HepG2 (cell line): ENCODE measurements around the gene UBE2O. TPM values are rescaled to one million over a fixed set of nuclear protein-coding genes. Genes with fewer than 3 reads are reported as not detected.

Experiments used
- ATAC-seq: fragments of 200-7000 bp; cut with Tn5 transposase; 3 replicates; pipeline ENCODE4 v1.9.1; 2020; ENCODE audit warnings: mild to moderate bottlenecking, moderate library complexity
- BruUV-seq: library from RNA; stranded (reverse); fragments of 400-500 nt; replicated peaks from 2 replicates; lab custom pipeline; 2021; lab: Mats Ljungman, UMichigan
- CTCF ChIA-PET: fragments of 300-600 bp; formaldehyde crosslinking; extraction: SDS; loops from one replicate; lab custom pipeline; 2021; ENCODE audit warnings: low total read pairs, inconsistent platforms, low intra/inter-chr PET ratio; lab: Yijun Ruan, JAX
- POLR2A ChIA-PET: fragments of 350-600 bp; sonication (Branson Sonifier 250); formaldehyde crosslinking; loops from one replicate; lab custom pipeline; 2020; ENCODE audit warnings: antibody characterized with exemption, inconsistent platforms; lab: Yijun Ruan, JAX
- DNase-seq: peaks from one replicate; pipeline ENCODE4 v3.0.0-alpha.2; 2015; ENCODE audit warnings: low spot score
- FAIRE-seq: peaks from 3 replicates; lab custom pipeline; 2011; peaks lifted over from hg19 to GRCh38; lab: Jason Lieb, UNC
- H2AFZ ChIP-seq: one replicate; pipeline ENCODE4 v1.6.1; 2011; ENCODE audit warnings: low read length, inconsistent platforms
- H3K27ac ChIP-seq: fragments of 300-600 bp; 3 replicates; pipeline ENCODE4 v1.8.0; 2011; ENCODE audit warnings: mixed run types, mild to moderate bottlenecking, mixed read lengths, low read length, inconsistent platforms; ENCODE audit not compliant: insufficient read depth; ENCODE audit errors: extremely low read length
- H3K27me3 ChIP-seq, 2 experiments: fragments of 200-600 bp in 1 of 2; 2 replicates in 1 of 2; 3 replicates in 1 of 2; pipeline versions ENCODE4 v1.6.0 to v1.8.0; 2011; ENCODE audit warnings: low read length in 2 of 2, mild to moderate bottlenecking in 2 of 2, moderate library complexity in 2 of 2, inconsistent platforms in 1 of 2; ENCODE audit not compliant: insufficient read depth in 2 of 2, control insufficient read depth in 1 of 2
- H3K36me3 ChIP-seq, 2 experiments: fragments of 200-600 bp in 1 of 2; replicated peaks in 1 of 2; 2 replicates in 1 of 2; 3 replicates in 1 of 2; pipeline versions ENCODE4 v1.5.1 to v1.8.0; 2011; ENCODE audit warnings: low read length in 2 of 2, inconsistent platforms in 1 of 2; ENCODE audit not compliant: insufficient read depth in 2 of 2, control insufficient read depth in 1 of 2
- H3K4me1 ChIP-seq: 2 replicates; pipeline ENCODE4 v1.5.1; 2012; ENCODE audit warnings: low read length, inconsistent platforms; ENCODE audit not compliant: insufficient read depth
- H3K4me2 ChIP-seq: 2 replicates; pipeline ENCODE4 v1.6.0; 2011; ENCODE audit warnings: low read depth, low read length, inconsistent platforms
- H3K4me3 ChIP-seq, 3 experiments: fragments of 200-600 bp in 1 of 3; sonication (generic), shearing (Covaris generic) in 1 of 3; replicated peaks in 1 of 3; 2 replicates each; pipeline ENCODE4 v1.5.1; 2011 to 2016; ENCODE audit warnings: low read length in 3 of 3, inconsistent platforms in 2 of 3, low read depth in 2 of 3, mild to moderate bottlenecking in 2 of 3, control low read depth in 1 of 3, mixed read lengths in 1 of 3; ENCODE audit not compliant: insufficient read depth in 1 of 3
- H3K79me2 ChIP-seq: one replicate; pipeline ENCODE4 v1.6.1; 2011; ENCODE audit warnings: low read length, inconsistent platforms; ENCODE audit not compliant: insufficient read depth
- H3K9ac ChIP-seq: 2 replicates; pipeline ENCODE4 v1.6.0; 2011; ENCODE audit warnings: mild to moderate bottlenecking, low read depth, low read length, inconsistent platforms; ENCODE audit not compliant: insufficient read depth
- H3K9me3 ChIP-seq: 2 replicates; pipeline ENCODE4 v1.5.1; 2012; ENCODE audit warnings: mild to moderate bottlenecking, low read length
- H4K20me1 ChIP-seq: 2 replicates; pipeline ENCODE4 v1.6.0; 2011; ENCODE audit warnings: inconsistent platforms, mild to moderate bottlenecking, low read length, moderate library complexity; ENCODE audit not compliant: insufficient read depth
- AFF4 ChIP-seq: sonication (generic); formaldehyde crosslinking; IDR thresholded peaks from 2 replicates; pipeline ENCODE4 v1.4.0; 2020; ENCODE audit warnings: missing genetic modification reagents
- AGO2 ChIP-seq: fragments of 200-400 bp; formaldehyde crosslinking; optimal IDR thresholded peaks from 2 replicates; pipeline ENCODE3; 2017; ENCODE audit warnings: mild to moderate bottlenecking, low read depth, low read length, moderate library complexity
- ERF ChIP-seq: IDR thresholded peaks from 2 replicates; pipeline ENCODE4 v1.6.1; 2018; ENCODE audit warnings: missing biosample characterization, missing genetic modification reagents
- MTF2 ChIP-seq: sonication (generic); formaldehyde crosslinking; IDR thresholded peaks from 2 replicates; pipeline ENCODE4 v1.5.0; 2020; ENCODE audit warnings: missing genetic modification reagents, borderline replicate concordance
- NFRKB ChIP-seq: fragments of 450-650 bp; IDR thresholded peaks from 2 replicates; pipeline ENCODE4 v1.6.1; 2017
- NRL ChIP-seq: sonication (generic); formaldehyde crosslinking; IDR thresholded peaks from 2 replicates; pipeline ENCODE4 v1.5.0; 2020; ENCODE audit warnings: missing genetic modification reagents, mild to moderate bottlenecking, moderate library complexity, borderline replicate concordance
- PAWR ChIP-seq: sonication (generic); formaldehyde crosslinking; IDR thresholded peaks from 2 replicates; pipeline ENCODE4 v1.4.0; 2020; ENCODE audit warnings: missing genetic modification reagents, mild to moderate bottlenecking, borderline replicate concordance
- TFAP4 ChIP-seq: sonication (generic); IDR thresholded peaks from 2 replicates; pipeline ENCODE4 v1.6.1; 2016; ENCODE audit warnings: low read depth, borderline replicate concordance
- ZNF253 ChIP-seq: sonication (generic); formaldehyde crosslinking; IDR thresholded peaks from 2 replicates; pipeline ENCODE4 v1.8.0; 2022; ENCODE audit warnings: mild to moderate bottlenecking, missing genetic modification reagents, borderline replicate concordance
- ZSCAN9 ChIP-seq: IDR thresholded peaks from 2 replicates; pipeline ENCODE4 v1.6.1; 2016; ENCODE audit warnings: borderline replicate concordance
- WGBS: methylation state at CpG from one replicate; pipeline ENCODE4 v1.1.6; 2017; ENCODE audit warnings: low lambda C conversion rate; 5-methylcytosine and 5-hydroxymethylcytosine counted together
- in situ Hi-C: cut with HindIII; loops from 2 replicates; pipeline ENCODE4 v1.10.0; 2017; ENCODE audit warnings: low pct_unique_long_range_greater_than_20kb; ENCODE audit not compliant: extremely low pct_ligation_motif_present
- intact Hi-C: fragments of 100-400 bp; cut with micrococcal nuclease; formaldehyde crosslinking; loops from one replicate; pipeline ENCODE4 v1.10.0; 2022; ENCODE audit not compliant: unreplicated experiment
- polyA plus RNA-seq, 8 experiments: library from polyadenylated mRNA; depleted of rRNA in 3 of 8; stranded (reverse) in 7 of 8; unstranded in 1 of 8; fragments of >200 nt; fragmentation: Illumina TruSeq in 4 of 8; extraction: Trizol in 4 of 8; gene quantifications; 2 replicates each; pipeline versions ENCODE4 v1.2.1 to v1.2.3, GENCODE V29; 2011 to 2016; ENCODE audit warnings: low read depth in 4 of 8, missing spikeins in 1 of 8, mixed read lengths in 1 of 8; ENCODE audit not compliant: insufficient read depth in 1 of 8
- total RNA-seq, 5 experiments: library from RNA; depleted of rRNA; stranded (reverse); fragments of >200 nt; fragmentation: Illumina TruSeq; extraction: Trizol; gene quantifications; 2 replicates each; pipeline ENCODE4 v1.2.3, GENCODE V29; 2016; ENCODE audit warnings: low read depth in 1 of 5

Gene UBE2O
- total and polyA plus RNA-seq, 2 of the 13 experiments (the other 11 are each of a cell fraction or from before 2014, with no cell fraction given): 21.5 to 23.5 TPM

- H3K9ac ChIP-seq: no peak overlapping the region
- ATAC-seq: no peak
- no peak overlapping the region for H3K4me3 ChIP-seq
- no peak overlapping the region for H3K4me2 ChIP-seq
- H3K4me1 ChIP-seq: peaks cover 12% of the 10 kb centered on the region
- TF ChIP-seq TFAP4 (peak; percentile 9; the same call in 1 of the 2 replicates), AGO2 (peak; percentile 58), ZNF253 (CRISPR knock-in tag) (0 out of 2 replicates have a peak, but pooled peaks have one; percentile 34), MTF2 (CRISPR knock-in tag) (no peak)
- peaks cover 0 to 6% of the 10 kb centered on the region in 2 experiments; a peak in 2 of 5 replicates for H3K36me3 ChIP-seq
- no peaks in the 10 kb centered on the region for H3K79me2 ChIP-seq
- in situ Hi-C loops (no loop called here), intact Hi-C loops (no loop called here)
- no peaks in the 10 kb centered on the region for H3K9me3 ChIP-seq
- 97% methylated on average over 13 of the region's 15 CpGs for WGBS
- FAIRE-seq: no peak
- H3K27me3 ChIP-seq: no peaks in the 10 kb centered on the region
- no peak overlapping the region for H3K27ac ChIP-seq
- ChIA-PET POLR2A (interaction anchor here (1.3 to 5.7 kb wide), 2 partner anchors 17 to 25 kb away, joined by 3 to 59 read pairs; partner anchors contain the start of gene RHBDF2), CTCF (interaction anchor here (2.6 kb wide), 1 partner anchor 31 kb away, joined by 15 read pairs; no protein-coding TSS in a partner anchor)
- H2AFZ ChIP-seq: no peak overlapping the region
- BruUV-seq: no TSS peak
- H4K20me1 ChIP-seq: no peaks in the 10 kb centered on the region
- no peak for DNase-seq
Observed at GRCh38 chr17:76474894-76475293, 21.9 kb upstream of the UBE2O start.

- Histone ChIP-seq H3K36me3 (peaks cover 0 to 6% of the 10 kb centered on the region in 2 experiments; a peak in 2 of 5 replicates), H3K27ac (no peak overlapping the region), H3K9me3 (no peaks in the 10 kb centered on the region), H3K9ac (no peak overlapping the region), H4K20me1 (no peaks in the 10 kb centered on the region), H3K27me3 (no peaks in the 10 kb centered on the region), H3K79me2 (no peaks in the 10 kb centered on the region), H3K4me3 (no peak overlapping the region), H3K4me2 (no peak overlapping the region), H2AFZ (no peak overlapping the region), H3K4me1 (peaks cover 19% of the 10 kb centered on the region)
- BruUV-seq: no TSS peak
- FAIRE-seq (no peak), ATAC-seq (no peak), DNase-seq (no peak)
- in situ Hi-C loops (no loop called here), intact Hi-C loops (no loop called here)
- CTCF ChIA-PET: interaction anchor here (2.6 kb wide), 1 partner anchor 32 kb away, joined by 15 read pairs; no protein-coding TSS in a partner anchor
- POLR2A ChIA-PET: interaction anchor here (1.3 to 5.7 kb wide), 2 partner anchors 18 to 25 kb away, joined by 3 to 59 read pairs; partner anchors contain the start of gene RHBDF2
- 98% methylated on average over 14 of the region's 14 CpGs for WGBS
- TF ChIP-seq ZSCAN9 (no peak), NRL (CRISPR knock-in tag) (0 out of 2 replicates have a peak, but pooled peaks have one; percentile 14), ERF (CRISPR knock-in tag) (no peak), NFRKB (no peak), AFF4 (no peak), PAWR (CRISPR knock-in tag) (no peak)
Observed at GRCh38 chr17:76474238-76474637, 21.3 kb upstream of the UBE2O start.
